ENCODE data around the gene IFT25. TPM values are rescaled to one million over a fixed set of nuclear protein-coding genes. Genes with fewer than 3 reads are reported as not detected.
"Not testable (repeated sequence)": the region's sequence is repeated elsewhere in the genome, so short reads cannot be mapped to it uniquely, and the experiment has no call there.

The IFT25 gene
- total RNA-seq, 4 donors from 2014 or later = 11.6 to 24.6 (median 15.5) TPM

- no peak for TF ChIP-seq CTCF (IDR thresholded peaks at IDR 0.05)
- peak; percentile 99 for ATAC-seq (ENCODE audit: low FRiP score)
- DNase-seq (ENCODE audit: low spot score) = peak; percentile 59
Measured at GRCh38 chr1:53889304-53890298, 55.9 kb downstream of the IFT25 start, which contains the start of gene YIPF1. Gene YIPF1 (minus strand): TSS chr1:53889797. CDS start chr1:53888937, 860 bp downstream.

- no peak for ATAC-seq (ENCODE audit: low FRiP score)
- no peak for TF ChIP-seq CTCF (IDR thresholded peaks at IDR 0.05)
- DNase-seq (ENCODE audit: low spot score) = no peak
Measured at GRCh38 chr1:53888681-53889080, 56.8 kb downstream of the IFT25 start.

- not testable (repeated sequence) for DNase-seq (ENCODE audit: low spot score); ATAC-seq (ENCODE audit: low FRiP score)
Measured at GRCh38 chr1:53883600-53883999, 61.9 kb downstream of the IFT25 start.

- not testable (repeated sequence) for DNase-seq (ENCODE audit: low spot score); ATAC-seq (ENCODE audit: low FRiP score)
Measured at GRCh38 chr1:53881853-53882252, 63.6 kb downstream of the IFT25 start.

GRCh38 chr1:53878492-53879105 is 66.9 kb downstream of the IFT25 start:
- no peak for TF ChIP-seq CTCF (IDR thresholded peaks at IDR 0.05)
- ATAC-seq (ENCODE audit: low FRiP score) (no peak), DNase-seq (ENCODE audit: low spot score) (no peak)

- not testable (repeated sequence) for ATAC-seq (ENCODE audit: low FRiP score); DNase-seq (ENCODE audit: low spot score)
Measured at GRCh38 chr1:53875150-53875549, 70.3 kb downstream of the IFT25 start.

GRCh38 chr1:53871773-53872484 is 73.6 kb downstream of the IFT25 start:
- no peak for TF ChIP-seq CTCF (IDR thresholded peaks at IDR 0.05)
- DNase-seq (ENCODE audit: low spot score) (no peak), ATAC-seq (ENCODE audit: low FRiP score) (no peak)

Other genes starting within 250 kb of the IFT25 start
- gene GLIS1, start 206.5 kb downstream of the IFT25 start, total RNA-seq = 1 to 10 TPM in 2 of 4 donors, under 1 TPM in 2; 0.19 to 1.4 (median 0.75) TPM
- gene NDC1, start 107.4 kb downstream of the IFT25 start, total RNA-seq = 10 to 100 TPM in 3 of 4 donors, 1 to 10 TPM in 1; 9.2 to 16.3 (median 11.8) TPM
- gene YIPF1, start 55.9 kb downstream of the IFT25 start, total RNA-seq = 10 to 100 TPM; 14.8 to 29.4 (median 21.0) TPM
- not detected for gene DIO1, start 51.5 kb downstream of the IFT25 start, total RNA-seq
- gene LRRC42, start 651 bp upstream of the IFT25 start, total RNA-seq = 10 to 100 TPM; 12.6 to 22.8 (median 16.7) TPM
- not detected for gene LDLRAD1, start 72.5 kb upstream of the IFT25 start, total RNA-seq
- 100 to 1,000 TPM; 231 to 408 (median 355) TPM for gene TMEM59, start 107.5 kb upstream of the IFT25 start, total RNA-seq
- 1 to 10 TPM; 1.6 to 6.8 (median 3.7) TPM for gene TCEANC2, start 107.9 kb upstream of the IFT25 start, total RNA-seq
- gene CDCP2, start 207.3 kb upstream of the IFT25 start, total RNA-seq = under 1 TPM in 1 of 4 donors, not detected in 3; 0.19 TPM

Data from omental fat pad (tissue), 4 donors.